NCI-H1417 (cell line): Measurements from ENCODE around the gene SPOCK1.

ENCODE experiments used
- DNase-seq, 3 experiments: peaks; one replicate each; lab custom pipeline; 2025; lab: John Stamatoyannopoulos, UW

The SPOCK1 gene

DNA sequence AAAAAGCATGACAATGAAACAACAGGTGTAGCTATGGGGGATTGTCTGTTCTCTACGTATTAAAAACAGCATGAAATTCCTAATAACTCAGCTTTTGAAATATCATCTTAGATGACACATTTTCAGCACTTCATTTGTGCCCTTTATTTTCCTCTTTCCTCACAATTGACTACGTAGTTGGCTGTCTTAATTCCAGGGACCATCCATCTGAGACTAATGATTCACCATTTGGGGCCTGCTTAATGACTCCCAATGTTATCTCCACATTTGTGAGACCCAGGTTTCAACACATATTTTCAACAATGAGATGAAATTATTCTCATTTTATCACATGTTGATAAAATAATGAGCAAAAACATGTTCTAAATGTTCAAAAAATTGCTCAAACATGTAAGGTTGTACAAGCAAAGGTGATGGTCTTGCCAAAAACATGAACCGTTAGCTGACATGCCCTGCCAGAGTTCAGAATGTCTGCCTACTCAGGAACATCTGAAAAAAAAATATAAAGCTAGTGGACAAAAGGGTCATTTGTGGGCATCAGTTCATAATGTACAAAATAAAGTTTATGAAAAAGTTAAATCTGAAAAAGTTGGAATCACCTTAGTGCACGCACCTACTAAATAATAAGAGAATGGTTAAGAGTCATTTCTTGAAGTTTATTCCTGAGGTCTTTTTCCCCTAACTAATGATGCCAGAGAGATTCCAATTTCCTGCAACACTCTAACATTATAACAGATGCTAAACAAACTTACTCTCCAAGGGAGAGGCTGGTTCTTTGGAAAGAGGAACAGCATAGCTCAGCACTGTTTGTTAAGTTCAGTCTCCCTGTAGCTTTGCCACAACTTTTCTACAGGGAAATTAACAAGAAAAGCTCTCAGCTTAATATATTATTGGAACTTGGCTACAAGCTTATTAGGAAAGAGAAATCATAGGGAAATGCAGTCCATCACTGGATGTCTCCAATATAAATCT is 275.5 kb downstream of the SPOCK1 start:
- DNase-seq = no peak

DNA sequence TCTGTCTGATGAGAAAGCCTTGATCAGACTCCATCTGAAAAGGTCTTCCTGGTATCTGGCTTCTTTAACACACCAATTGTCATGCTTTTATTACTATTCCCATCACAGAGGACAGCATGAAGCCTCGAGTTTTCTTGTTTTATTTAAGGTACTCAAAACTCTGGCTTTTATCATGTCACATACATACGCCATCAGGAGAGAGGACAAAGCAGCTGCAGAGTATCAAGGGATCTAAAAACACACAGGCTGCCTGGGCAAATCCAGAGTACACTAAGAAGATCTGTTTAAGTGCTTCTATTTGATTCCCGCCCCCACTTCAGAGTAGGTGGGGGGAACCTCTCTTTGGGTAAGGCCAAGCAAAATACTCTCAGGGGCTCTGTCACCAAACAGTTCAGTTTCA is 277.2 kb downstream of the SPOCK1 start:
- DNase-seq = peak in 2 of 3 experiments; percentile 51 to 62

DNA sequence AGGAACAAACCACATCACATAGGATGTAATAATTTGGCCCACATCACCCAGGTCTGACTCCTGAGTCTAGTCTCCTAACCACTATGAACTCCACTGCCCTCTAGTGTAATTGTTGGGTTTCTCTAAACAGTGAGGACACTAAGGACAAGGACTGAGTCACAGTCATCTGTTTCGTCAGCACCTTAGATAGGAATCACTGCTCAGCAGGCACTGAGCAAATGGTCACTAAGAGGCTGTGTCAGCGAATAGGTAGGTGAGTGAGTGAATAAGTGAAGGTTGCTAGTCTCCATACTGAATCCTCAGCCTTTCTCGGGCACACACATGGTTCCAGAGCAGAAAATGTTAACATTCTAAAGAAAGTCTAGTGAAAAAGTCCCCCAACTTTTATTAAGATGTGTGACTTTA is 278.6 kb downstream of the SPOCK1 start:
- peak; percentile 7 to 58 (median 52) for DNase-seq

DNA sequence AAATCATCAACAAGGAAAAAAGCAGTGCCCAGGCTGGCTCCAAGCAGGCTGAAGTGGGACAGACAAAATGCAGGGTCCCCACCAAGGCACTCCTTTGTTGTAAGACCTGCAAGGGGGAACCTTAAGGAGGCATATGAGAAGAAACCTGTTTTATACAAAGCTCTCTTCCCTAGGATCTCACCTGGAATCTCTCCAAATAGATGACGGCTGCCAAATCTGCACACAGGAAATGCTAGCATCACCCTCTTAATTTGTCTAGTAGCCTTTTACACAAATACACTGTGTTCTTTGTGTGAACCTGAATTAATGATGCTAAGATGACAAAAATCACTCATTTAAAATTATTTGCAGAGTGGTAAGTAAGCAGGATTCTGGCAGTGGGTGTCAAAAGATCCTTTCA is 280.2 kb downstream of the SPOCK1 start:
- no peak for DNase-seq

DNA sequence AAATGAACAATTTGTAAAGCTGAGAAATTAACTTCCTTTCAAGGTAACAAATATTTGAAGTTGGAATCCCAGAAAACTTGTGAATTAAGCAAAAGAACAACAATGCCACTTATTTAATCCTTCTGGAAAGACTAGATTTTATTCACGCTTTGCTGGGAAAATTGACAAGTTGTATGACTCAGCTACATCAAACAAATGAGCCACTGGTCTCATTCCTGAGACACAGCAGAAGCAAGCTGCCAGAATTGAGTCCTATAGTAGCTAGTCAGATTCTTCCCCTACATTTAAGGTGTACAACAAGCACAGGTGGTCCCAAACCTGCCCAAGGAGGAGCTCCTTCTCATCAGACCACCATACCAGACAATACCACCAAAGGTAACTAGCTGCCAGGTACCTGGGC is 280.7 kb downstream of the SPOCK1 start:
- DNase-seq = no peak

DNA sequence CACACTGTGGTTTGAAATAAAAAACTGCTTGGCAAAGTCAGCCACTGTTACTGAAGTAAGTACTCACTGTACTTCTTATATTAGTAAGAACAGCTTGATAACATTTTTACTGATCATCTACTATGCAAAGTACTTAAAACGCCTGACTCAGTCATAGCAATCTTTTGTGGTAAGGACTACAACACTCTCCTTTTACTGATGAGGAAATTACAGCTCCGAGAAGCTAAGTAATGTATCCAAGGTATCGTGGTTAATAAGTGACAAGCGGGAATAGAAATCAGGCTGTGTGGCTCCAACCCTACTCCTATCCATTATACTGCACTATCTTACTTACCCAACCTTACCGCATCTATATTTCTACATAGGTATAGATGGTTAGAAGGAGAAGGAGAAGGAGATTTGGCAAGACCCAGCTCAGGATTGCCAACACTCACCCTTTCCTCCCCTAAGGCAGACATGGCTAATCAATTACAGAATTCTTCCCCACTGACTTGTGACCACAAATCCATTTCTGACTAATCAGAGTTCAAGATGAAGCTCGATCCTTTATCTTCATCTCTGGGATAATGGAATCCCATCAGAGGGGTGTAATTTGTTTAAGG is 281.4 kb downstream of the SPOCK1 start:
- DNase-seq = no peak

DNA sequence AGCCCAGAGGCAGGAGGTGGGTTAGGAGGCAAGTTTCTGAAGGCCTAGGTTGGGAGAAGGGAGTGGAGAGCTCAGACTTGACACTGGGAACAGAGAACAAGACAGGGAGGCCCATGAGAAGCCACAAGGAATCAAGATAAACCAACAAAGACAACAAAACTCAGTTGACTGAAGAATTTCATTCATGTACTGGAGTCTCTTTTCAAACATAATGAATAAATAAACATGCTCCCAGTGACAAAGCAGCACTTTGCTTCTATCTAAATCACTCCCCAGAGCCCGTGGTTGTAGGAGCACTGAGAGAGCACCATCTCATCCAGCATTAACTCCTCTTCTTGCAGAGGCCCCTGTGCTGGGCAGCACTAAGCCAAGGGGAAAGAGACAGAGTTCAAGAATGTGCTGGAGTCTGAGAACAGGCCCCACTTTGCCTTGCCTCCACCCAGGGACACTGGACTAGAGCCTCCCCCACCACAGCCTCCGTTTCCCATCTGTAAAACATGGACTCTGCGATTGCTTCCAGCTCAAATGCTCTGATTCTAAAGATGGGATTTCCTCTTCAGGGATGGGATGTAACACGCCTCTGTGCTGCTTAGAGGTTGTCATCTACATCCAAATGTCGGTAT is 282.0 kb downstream of the SPOCK1 start:
- DNase-seq = no peak

DNA sequence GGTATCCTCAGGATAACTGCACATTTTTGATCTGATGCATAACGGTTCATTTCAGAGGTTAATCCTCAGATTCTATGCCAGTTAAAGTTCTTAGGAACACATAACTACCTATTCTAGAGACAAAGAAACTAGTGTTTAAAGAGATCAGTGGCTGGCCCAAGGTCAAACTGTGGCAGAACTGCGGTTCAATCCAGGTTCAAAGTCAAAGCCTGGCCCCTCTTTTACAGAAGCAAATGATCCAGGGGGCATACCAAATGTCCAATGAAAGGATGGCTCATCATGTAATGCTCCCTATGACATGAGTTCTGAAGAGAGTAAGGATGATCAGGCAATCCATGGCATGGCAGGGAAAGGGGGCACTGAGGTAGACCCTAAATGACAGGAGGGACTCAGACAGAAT is 283.3 kb downstream of the SPOCK1 start:
- no peak for DNase-seq

DNA sequence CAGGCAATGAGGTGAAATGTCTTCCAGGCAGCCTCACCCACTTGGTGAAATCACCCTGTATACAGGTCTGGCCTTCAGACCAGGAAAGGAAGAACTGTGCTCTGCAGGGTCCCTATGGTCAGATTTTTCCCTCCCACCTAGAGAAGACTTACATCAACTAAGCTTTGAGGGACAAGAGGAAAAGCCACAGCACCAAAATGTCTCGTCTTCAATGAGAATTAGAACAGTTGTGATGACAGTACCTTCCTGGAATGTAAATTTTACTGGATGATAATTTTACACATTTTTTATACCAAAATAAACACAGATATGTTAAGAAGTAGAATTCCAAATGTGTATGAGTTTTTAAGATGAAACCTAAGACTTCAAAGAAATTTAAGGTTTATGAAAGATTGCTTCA is 283.9 kb downstream of the SPOCK1 start:
- no peak for DNase-seq

DNA sequence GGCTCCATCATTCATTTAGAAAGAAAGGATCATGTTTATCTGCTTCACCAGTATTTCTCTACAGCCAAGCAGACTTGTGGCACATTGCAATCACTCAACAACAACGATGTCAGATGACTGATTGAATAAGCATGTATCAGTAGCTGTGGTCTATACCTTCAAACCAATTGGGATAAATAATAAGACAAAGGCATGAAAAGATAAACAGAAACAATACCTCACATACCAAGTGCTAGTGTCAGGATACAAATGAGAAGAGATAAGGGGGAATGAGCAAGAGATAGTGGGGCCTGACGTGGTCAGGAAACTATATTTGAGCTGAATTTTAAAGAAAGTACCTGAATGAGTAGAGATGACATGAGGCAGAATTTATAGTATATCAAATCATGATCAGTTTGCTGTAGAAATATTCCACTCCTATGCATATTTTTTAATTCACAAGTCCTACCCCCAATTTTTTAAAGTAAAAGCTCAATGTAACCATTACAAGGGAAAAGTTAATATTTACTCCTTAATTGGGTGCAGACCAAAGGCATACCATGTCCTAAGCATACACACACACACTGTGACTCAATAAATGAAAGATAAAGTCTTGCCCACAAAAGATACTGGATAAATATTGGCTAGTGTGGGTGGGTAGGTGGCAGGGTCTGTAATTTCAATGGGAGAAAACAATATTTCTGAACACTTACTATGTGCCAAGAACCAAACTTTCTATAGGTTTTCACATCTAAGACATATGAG is 284.5 kb downstream of the SPOCK1 start:
- no peak for DNase-seq

DNA sequence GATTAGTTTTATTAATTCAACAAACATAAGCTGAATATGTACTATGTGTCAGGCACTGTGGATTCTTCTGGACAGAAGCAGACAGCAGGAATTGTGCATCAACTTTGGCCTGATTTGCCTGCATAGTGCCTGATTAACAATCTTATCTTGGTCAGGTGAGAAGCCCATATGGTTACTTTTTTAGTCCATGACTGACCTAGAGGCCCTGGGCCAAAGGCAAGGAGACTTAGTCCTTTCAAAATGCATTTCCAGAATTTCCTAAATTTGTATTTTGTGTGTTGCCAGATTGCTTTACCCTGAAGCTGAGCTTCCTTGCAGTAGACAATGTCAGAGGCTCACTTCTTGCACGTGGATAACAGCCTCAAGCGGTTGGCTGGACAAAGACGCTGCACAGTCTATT is 286.7 kb downstream of the SPOCK1 start:
- DNase-seq = no peak

DNA sequence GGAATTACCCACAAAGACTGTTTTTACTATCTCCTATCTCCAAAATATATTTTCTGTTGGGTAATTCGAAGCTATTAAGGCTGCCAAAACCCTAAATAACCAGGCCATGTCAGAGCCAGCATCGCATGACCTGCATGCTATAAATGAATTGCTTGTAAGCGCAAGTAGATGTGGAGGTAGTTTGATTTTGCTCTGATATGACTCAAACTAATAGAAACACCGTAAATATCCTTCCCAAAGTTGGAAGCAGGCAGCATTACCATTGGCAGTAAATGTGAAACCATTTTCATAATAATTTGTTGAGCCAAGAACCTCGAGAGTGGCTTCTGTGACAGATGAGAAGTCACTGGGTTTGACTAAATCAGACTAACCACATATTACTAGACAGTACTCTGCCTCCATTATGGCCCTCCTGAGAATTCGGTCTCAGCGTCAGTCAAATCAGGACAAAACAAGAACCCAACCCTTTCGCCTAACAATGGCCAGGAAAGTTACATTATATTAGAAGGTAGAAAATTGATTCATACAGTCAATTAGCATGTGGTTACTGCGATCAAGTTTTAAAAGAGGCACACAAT is 289.8 kb downstream of the SPOCK1 start:
- DNase-seq = peak in 1 of 3 experiments; percentile 78

DNA sequence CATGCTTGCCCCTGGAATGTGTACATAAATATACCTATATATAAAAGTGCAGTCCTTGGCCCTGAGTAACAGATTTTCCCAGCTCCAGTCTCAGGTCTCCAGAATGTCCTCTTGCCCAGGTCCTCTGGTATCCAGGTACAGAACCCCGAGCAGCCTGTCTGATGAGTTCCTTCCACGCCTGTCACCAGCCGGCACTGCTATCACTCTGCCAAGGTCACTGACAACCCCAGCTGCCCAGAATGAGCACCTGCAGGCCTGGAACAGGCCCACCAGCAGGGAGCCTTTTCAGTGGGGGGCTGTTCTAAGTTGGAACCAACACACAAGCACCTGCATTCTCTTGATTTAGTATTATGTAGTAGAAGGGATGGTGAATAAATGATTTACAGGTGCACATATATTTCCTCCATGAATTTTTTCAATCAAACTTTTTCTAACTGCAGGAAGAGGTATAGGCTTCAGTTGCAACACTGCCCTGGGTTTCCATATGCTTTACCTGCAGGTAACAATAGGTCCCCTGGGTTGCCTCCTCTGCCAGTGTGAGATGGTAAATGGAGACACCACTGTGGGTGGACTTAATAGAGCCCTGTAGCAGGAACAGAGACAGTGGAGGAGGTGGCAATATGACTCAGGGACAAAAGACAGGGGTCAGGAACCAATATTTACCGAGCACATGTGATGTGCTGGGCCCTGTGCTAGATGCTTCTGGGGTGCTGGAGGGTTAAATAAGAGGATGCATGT is 291.9 kb downstream of the SPOCK1 start:
- no peak for DNase-seq

DNA sequence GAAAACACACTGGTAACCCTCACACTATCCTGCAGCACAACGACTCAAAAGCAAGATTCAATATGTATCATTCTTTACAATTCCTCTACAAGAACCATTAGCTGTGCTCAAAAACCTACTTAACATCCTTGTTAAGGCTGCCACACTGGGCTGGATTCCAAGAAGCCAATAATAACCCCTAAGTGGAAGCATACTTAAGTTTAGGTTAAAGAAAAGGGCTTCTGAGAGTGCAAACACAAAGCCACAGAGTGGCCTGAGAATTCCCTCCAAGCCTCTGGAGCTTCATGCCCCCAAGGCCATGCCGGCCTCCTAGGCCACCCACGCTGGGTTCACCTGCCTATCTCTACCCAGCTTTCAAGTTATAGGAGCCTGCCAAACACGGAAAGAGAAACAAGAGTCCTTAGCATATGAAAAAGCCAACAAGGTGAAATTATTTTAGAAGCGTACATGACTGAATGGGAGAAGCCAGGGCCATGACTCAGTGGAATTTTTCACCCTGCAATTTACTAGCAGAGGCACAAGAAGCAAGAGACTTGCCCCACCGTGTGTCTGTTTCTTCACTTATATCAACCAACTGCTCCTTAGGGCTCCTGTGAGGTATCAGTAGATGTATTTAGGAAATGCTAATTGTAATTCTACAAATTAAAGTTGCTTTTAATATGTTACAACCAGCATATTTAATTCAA is 293.0 kb downstream of the SPOCK1 start:
- peak in 2 of 3 experiments; percentile 34 to 97 for DNase-seq

DNA sequence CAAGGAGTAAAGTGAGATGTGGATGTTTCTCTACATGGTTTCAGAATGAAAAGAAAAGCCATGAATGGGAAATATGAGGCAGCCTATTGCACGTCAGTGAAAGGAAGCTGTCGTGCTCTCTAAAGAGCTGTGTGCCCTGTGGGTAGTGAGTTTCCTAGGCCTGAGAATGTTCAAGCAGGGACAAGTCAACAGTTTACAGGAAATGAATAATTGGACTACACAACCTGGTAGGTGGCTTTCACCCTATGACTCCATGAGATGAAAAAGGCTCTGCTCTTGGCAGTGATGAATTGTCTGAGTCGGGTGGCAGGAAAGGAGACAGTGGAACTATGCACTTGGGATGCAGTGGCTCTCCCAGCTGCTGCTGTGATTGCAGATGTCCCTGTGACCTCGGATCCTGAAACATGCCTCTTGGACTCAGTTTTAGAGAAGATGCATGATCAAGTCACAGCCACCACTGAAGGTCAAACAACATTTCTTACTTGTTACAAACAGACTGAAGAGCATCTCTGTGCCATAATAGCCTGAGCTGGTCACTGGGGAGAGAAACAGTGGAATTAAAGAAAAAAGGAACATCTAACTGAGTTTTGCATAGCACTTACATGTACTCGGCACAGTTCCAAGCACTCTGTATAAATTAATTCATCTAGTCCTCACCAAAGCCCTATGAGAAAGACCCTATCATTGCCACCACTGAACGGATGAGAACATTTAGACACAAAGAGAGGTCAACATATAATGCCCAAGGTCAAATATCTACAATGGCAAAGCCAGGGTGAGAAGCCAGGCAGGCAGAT is 293.7 kb downstream of the SPOCK1 start:
- DNase-seq = peak in 2 of 3 experiments; percentile 21 to 25

DNA sequence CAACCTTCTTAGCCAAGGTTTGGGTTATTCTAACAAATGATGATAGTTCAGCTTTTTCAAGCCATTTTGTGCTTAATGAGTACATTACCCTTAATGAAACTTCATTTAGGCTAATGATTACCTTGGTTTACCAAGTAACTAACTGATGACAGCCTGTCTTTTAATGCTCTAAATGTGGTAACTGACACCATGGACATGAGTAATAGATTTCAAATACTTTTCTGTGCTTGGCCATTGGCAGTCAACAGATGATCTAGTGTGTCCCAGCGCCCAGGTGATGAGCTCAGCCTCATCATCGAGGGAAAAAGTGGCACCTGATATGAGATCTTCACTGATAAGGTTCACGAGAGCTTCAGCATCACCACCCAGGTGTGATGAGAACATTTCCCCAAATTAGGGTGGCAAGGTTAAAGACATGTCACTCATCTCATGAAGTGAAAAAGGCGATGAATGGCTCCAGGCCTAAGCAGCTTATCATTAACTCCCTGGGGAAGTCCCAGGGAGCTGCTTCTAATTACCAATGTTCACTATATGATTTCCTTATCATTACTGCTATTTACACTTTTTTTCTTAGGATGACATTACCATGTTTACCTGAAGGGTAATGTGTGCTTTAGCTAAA is 296.0 kb downstream of the SPOCK1 start:
- DNase-seq = no peak

DNA sequence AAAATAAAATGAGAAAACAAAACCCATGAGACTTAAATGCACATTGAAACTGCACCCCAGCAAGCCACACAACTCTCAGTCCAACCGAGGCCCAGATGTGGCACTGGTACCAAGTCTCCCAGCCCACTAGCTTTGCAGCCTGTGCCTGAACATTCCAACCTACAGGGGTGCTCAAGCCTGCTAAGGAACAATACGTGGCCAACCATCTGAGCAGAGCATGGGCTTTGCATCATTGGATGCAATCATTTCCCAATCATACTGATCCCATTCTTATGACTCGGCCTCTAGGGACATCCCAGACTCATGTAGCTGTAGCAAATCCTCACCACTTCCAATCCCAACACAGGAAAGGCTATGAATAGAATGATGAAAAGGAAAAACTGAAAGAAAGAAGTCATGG is 297.2 kb downstream of the SPOCK1 start:
- no peak for DNase-seq

DNA sequence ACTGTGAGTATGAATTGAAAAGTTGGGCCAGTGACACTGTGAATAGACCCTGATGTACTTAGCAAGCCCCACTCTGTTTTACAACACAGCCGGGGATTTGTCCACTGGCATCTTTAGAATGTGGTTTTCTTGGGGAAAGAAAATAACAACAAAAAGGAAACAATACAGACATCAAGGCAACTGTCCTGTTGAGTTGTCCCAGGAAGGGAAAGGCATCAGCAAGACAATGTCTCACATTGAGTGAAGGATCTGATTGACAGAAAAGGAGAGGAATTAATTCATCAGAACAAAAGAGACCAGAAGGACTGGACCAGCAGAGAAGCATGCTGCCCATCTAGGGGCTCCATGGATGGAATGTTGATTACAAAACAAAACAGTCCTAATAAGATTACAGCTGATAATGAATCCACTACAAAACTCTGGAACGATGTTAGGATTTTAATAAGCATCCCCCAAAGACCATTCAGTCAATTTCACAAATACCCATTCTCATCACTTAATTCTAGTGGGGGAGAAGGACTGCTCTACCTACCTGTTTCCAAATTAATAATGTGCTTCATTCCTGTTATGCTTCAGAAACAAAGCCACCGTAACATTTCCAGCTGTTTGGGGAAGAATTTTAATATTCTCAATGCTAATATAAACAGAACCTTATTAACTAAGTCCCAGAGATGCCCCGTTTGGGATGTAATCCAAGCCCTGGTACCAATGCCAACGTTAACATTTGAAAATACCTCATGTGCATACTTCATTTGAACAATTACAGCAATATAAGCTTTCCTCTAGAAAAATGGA is 298.0 kb downstream of the SPOCK1 start:
- DNase-seq = no peak
